ENCODE measurements around the gene MSMO1.

- TF ChIP-seq EZH2 (IDR thresholded peaks at IDR 0.05; ENCODE audit: borderline replicate concordance, insufficient read depth, low read depth, low read length, poor library complexity, severe bottlenecking), result no peak
- no peak for TF ChIP-seq CTCF (IDR thresholded peaks at IDR 0.05)
Observed at GRCh38 chr4:165359506-165359905, 32.0 kb downstream of the MSMO1 start.

Data from B cell (primary cell).